Skeletal muscle cell (primary cell): Measurements from ENCODE around the gene PRICKLE1.
"Not testable (repeated sequence)": the region's sequence is repeated elsewhere in the genome, so short reads cannot be mapped to it uniquely, and the experiment has no call there.

Experiments
- DNase-seq: peaks from one replicate; pipeline ENCODE4 v3.0.0-alpha.2; 2010; ENCODE audit warnings: low read depth
- H3K4me3 ChIP-seq: 2 replicates; pipeline ENCODE4 v1.5.1; 2011; ENCODE audit warnings: low read depth, mild to moderate bottlenecking, control low read depth, low read length, moderate library complexity

The PRICKLE1 gene

GRCh38 chr12:42564556-42564955 lies 25.0 kb downstream of the PRICKLE1 start:
- H3K4me3 ChIP-seq = no peak overlapping the region
- no peak for DNase-seq

- no peak for DNase-seq
- no peak overlapping the region for H3K4me3 ChIP-seq
Observed at GRCh38 chr12:42560977-42561376, 28.6 kb downstream of the PRICKLE1 start.

DNA sequence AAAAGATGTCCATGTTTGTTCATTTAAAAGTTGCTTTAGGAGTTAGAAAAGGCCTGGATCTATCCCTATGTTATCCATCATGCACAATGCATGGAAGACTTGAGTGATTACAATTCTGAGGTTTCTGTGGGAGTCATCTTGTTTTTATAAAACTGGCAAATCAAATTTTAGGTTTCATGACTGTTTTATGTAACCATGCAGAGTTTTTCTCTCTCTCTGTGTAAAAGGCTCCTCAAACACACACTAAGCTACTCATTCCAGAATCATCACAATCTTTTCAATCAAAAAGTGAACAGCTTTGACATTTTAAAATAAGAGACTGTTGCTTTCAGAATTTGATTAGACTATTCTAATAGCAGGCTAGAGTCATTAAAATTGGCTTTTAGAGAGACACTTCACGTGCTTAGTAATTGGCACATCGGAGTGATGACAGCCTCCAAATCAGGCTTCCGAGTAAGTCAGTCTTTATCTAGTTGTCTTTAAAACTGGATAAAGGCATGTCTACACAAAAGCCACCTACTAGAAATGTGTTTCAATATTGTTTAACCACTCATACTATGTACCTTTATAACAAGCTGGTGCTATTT lies 31.9 kb downstream of the PRICKLE1 start:
- no peak for DNase-seq
- H3K4me3 ChIP-seq = no peak overlapping the region

DNA sequence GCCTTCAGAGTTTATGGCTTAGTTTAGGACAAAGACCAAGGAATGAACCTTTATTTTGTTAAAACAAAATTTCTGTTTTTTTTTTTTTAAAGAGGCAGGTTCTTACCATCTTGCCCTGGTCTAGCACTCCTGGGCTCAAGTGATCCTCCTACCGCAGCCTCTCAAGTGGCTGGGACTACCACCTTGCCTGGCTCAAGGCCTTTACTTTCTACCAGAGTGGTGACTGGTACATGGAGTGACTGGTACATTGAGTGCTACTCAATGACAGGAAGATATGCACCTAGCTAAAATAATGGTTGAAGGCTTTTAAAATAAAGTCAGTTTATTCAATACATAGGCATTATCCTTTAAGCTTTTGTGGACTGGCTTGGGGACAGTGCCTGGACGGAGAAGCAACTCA lies 32.6 kb downstream of the PRICKLE1 start:
- DNase-seq = no peak
- no peak overlapping the region for H3K4me3 ChIP-seq

DNA sequence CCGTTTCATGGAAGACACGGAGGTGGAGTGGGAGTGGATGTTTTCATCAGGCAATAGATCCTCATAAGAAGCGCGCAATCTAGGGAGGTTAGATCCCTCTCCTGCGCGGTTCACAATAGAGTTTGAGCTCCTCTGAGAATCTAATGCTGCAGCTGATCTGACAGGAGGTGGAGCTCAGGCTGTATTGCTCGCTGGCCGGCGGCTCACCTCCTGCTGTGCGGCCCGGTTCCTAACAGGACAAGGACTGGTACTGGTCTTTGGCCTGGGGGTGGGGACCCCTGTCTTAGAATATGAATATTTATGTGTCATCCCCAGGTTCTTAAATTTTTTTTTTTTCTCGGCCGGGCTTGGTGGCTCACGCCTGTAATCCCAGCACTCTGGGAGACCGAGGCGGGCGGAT lies 36.7 kb downstream of the PRICKLE1 start:
- H3K4me3 ChIP-seq = no peak overlapping the region

DNA sequence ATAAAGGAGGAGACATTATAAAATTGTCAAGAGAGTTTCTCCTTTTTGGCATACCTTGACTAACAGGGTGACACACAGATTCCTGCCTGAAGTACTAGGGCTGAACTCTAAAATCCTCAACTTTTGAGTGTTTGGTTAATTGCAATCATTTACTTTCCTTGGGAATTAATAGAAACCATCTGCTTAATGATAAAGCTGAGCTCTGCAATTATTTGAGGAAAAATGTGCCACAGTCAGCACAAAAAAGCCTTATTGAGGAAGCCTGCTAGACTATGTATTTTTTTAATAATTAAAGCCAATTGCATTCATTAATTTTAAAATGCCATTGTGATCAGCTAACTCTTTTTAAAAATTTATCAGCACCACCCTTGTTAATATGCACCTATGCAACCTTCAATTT lies 38.7 kb downstream of the PRICKLE1 start:
- no peak overlapping the region for H3K4me3 ChIP-seq
- DNase-seq = no peak

More for the DNA sequence above, 36.7 kb downstream of the PRICKLE1 start:
- DNase-seq = no peak

- H3K4me3 ChIP-seq = no peak overlapping the region
- no peak for DNase-seq
Observed at GRCh38 chr12:42546709-42547108, 42.8 kb downstream of the PRICKLE1 start.

DNA sequence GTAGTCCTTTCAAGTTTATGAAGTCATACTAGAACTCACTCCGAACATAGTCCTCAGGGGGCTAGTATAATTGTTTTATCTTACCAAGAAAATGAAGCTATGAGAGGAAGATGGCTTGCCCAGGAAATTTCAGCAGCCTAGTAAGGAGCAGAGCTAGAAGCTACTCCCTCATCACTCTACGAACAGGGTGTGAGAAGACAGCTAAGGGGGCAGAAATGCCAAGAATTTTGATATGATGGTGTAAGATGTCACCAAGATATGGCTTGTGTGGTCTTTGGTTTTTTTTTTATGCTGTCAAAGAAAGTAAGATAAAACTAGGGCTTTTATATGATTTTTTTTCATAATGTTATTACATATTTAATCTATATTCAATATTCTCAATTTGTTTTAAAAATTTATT lies 47.6 kb downstream of the PRICKLE1 start:
- no peak for DNase-seq
- H3K4me3 ChIP-seq = no peak overlapping the region

DNA sequence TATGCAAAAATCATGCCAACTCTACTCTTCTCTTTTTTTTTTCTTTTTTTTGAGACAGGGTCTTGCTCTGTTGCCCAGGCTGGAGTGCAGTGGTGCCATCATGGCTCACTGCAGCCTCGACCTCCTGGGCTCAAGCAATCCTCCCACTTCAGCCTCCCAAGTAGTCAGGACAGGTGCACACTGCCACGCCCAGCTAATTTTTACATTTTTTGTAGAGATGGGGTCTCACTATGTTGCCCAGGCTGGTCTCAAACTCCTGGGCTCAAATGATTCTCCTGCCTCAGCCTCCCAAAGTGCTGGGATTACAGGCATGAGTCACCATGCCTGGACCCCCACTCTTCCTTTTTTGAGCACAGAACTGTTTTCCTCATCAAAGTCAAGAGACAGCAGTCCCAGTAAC lies 48.2 kb downstream of the PRICKLE1 start:
- H3K4me3 ChIP-seq, DNase-seq: not testable (repeated sequence)

DNA sequence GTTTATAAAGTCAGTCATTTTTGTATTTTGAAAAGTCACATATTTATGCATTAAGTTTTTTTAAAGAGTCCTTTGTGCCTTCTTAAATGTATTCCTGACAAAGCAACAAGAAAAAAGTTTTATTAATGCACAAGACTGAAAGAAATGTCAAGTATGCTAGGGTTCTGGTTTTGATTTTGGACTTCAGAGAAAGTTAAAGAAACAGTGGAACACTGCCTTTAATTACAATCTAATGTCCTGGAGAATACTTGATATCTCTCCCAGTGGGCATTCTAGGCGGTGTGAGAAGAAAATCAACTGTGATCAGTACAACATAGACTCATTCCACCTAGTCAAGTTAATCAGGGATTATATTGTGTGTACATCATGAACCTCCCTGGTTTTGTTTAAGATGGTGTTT lies 49.9 kb downstream of the PRICKLE1 start:
- no peak overlapping the region for H3K4me3 ChIP-seq
- DNase-seq = no peak

- H3K4me3 ChIP-seq = no peak overlapping the region
- no peak for DNase-seq
Observed at GRCh38 chr12:42538203-42538602, 51.3 kb downstream of the PRICKLE1 start.

DNA sequence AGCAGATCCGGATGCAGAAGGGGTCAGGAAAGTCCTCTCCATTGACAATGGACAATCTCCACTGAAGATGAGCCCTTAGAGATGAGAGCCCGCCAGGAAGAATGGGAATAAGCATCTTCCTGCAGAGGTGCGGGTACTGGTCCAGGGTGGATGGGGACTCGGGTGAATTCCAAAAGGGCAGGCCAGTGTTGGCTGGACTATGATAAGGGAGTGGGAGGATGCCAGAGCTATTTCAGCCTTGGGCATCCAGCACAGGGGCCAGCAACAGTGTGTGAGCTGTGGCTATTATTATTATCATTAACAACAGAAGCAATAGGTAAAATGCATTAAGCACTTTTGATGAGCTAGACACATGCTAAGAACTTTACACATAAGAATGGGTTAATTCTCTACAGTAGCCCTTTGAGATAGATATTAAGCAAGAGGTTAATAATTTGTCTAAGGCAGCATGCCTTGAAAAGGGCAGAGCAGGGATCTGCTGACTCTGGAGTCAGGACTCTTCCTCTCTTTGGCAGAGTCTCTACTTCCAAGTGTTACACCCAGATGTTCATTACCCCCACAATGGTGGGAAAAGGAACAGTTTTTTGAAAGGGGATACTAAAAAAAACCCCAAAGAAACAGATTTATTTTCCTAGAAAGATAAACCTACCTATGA lies 55.2 kb downstream of the PRICKLE1 start:
- H3K4me3 ChIP-seq = no peak overlapping the region
- DNase-seq = no peak

DNA sequence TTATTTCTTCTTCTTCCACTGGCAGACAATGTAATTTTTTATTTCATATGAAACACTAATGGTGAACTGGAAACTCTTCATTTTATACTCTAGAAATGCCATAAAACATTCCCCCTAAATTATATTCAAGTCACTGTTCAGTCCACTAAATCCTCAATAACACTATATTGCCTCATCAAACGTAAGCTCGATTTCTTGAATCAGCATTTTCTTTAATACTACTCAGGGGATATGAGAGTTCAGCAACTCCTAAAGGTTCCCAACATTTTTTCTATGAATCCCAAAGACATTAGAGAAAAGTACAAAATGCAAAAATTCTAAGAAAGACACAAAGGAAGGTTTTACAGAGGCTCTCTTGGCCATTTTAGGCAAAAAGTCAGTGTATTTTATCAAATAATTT lies 59.3 kb downstream of the PRICKLE1 start:
- no peak for DNase-seq
- no peak overlapping the region for H3K4me3 ChIP-seq

- no peak for DNase-seq
- no peak overlapping the region for H3K4me3 ChIP-seq
Observed at GRCh38 chr12:42525444-42525843, 64.1 kb downstream of the PRICKLE1 start.

DNA sequence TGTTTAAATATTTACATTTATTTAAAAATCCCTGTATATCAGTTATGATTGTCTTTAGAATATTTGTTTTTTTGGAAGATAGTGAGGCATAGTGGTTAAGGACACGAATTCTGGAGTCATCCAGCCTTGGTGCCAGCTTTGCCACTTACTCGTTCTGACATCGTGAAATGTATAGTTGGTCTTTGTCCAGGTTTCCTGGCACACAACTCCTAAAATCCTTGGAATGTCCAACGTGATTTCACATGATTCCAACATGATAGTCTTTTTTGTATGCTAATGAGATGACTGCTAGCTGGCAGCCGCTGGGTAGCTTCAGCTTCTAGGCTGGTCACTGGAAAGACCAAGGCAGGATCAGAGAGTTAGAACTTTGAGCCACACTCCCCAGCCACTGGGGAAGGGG lies 64.8 kb downstream of the PRICKLE1 start:
- no peak overlapping the region for H3K4me3 ChIP-seq
- DNase-seq = no peak

- H3K4me3 ChIP-seq = no peak overlapping the region
- DNase-seq = no peak
Observed at GRCh38 chr12:42516573-42516972, 73.0 kb downstream of the PRICKLE1 start.

GRCh38 chr12:42511656-42512055 lies 77.9 kb downstream of the PRICKLE1 start:
- no peak overlapping the region for H3K4me3 ChIP-seq
- no peak for DNase-seq

GRCh38 chr12:42510823-42511222 lies 78.7 kb downstream of the PRICKLE1 start:
- DNase-seq = no peak
- H3K4me3 ChIP-seq = no peak overlapping the region

- DNase-seq = no peak
- H3K4me3 ChIP-seq = no peak overlapping the region
Observed at GRCh38 chr12:42508913-42509460, 80.6 kb downstream of the PRICKLE1 start.

- no peak overlapping the region for H3K4me3 ChIP-seq
- DNase-seq = no peak
Observed at GRCh38 chr12:42507565-42507964, 82.0 kb downstream of the PRICKLE1 start.

DNA sequence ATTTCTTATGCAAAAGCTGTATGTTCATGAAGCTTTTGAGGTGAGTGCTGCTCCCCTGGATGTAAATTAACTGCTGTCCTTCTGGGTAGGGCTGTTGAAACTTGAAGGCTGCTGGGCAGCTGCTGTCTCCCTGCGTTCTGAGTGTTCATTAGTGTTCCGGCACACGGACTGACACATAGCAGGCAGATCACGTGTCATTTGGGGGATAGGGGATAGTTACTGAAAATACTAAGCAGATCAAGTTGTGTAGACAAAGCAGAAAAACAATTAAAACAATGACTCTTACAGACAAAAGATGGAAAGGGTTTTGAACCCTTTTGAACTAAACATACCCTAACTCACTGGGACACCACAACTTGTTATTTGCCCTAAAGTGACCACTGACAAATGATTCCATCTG lies 82.5 kb downstream of the PRICKLE1 start:
- H3K4me3 ChIP-seq = no peak overlapping the region
- no peak for DNase-seq
